Dermis blood vessel endothelial cell (primary cell): ENCODE results near the gene TMEM59. TPM values are rescaled to one million over a fixed set of nuclear protein-coding genes. Genes with fewer than 3 reads are reported as not detected.
A peak's percentile ranks its signal among the peaks of the same experiment; 100 is the strongest.
"Not testable (repeated sequence)": the region's sequence is repeated elsewhere in the genome, so short reads cannot be mapped to it uniquely, and the experiment has no call there.

Source experiments
- DNase-seq: peaks from one replicate; pipeline ENCODE4 v3.0.0; 2010
- total RNA-seq: library from RNA; depleted of rRNA; stranded (reverse); fragments of >200 nt; gene quantifications from 2 replicates; pipeline ENCODE4 v1.2.3, GENCODE V29; 2014

Gene TMEM59
- total RNA-seq, 1 donor from 2014 or later: 375 TPM

GRCh38 chr1:54011316-54012007, 41.5 kb downstream of the TMEM59 start:
- DNase-seq: no peak

GRCh38 chr1:54010415-54011117, 42.4 kb downstream of the TMEM59 start:
- DNase-seq: no peak

- DNase-seq: no peak
Observed at GRCh38 chr1:54009406-54009805, 43.6 kb downstream of the TMEM59 start.

GRCh38 chr1:54008876-54009275, 44.1 kb downstream of the TMEM59 start:
- no peak for DNase-seq

- DNase-seq: no peak
Observed at GRCh38 chr1:54007613-54008012, 45.4 kb downstream of the TMEM59 start.

GRCh38 chr1:54006508-54006907, 46.5 kb downstream of the TMEM59 start:
- DNase-seq: no peak

GRCh38 chr1:54004481-54005049, 48.4 kb downstream of the TMEM59 start:
- no peak for DNase-seq

GRCh38 chr1:54003750-54004480, 49.1 kb downstream of the TMEM59 start:
- DNase-seq: not testable (repeated sequence)

GRCh38 chr1:54003249-54003646, 49.8 kb downstream of the TMEM59 start:
- no peak for DNase-seq

- DNase-seq: no peak
Observed at GRCh38 chr1:54002544-54003248, 50.3 kb downstream of the TMEM59 start.

- no peak for DNase-seq
Observed at GRCh38 chr1:54001591-54001990, 51.4 kb downstream of the TMEM59 start.

- no peak for DNase-seq
Observed at GRCh38 chr1:53999920-54000319, 53.1 kb downstream of the TMEM59 start.

- DNase-seq: no peak
Observed at GRCh38 chr1:53998223-53998622, 54.8 kb downstream of the TMEM59 start.

GRCh38 chr1:53995683-53996082, 57.3 kb downstream of the TMEM59 start:
- DNase-seq: no peak

GRCh38 chr1:53994516-53994915, 58.5 kb downstream of the TMEM59 start:
- not testable (repeated sequence) for DNase-seq

- DNase-seq: peak; percentile 24
Observed at GRCh38 chr1:53992085-53992874, 60.7 kb downstream of the TMEM59 start.

GRCh38 chr1:53987880-53988279, 65.1 kb downstream of the TMEM59 start:
- no peak for DNase-seq

GRCh38 chr1:53986458-53986857, 66.5 kb downstream of the TMEM59 start:
- no peak for DNase-seq

GRCh38 chr1:53984726-53985125, 68.3 kb downstream of the TMEM59 start:
- DNase-seq: no peak

- no peak for DNase-seq
Observed at GRCh38 chr1:53982763-53983104, 70.3 kb downstream of the TMEM59 start.

- DNase-seq: peak; percentile 49
Observed at GRCh38 chr1:53982034-53982762, 70.8 kb downstream of the TMEM59 start.
